Breast epithelium (tissue), 3 donors: ENCODE results near the gene FHAD1.

Experiments
- POLR2A ChIP-seq: fragments of 450-650 bp; IDR thresholded peaks from one replicate; pipeline ENCODE4 v1.6.1; 2016; ENCODE audit warnings: antibody characterized with exemption, mild to moderate bottlenecking, moderate library complexity
- TF ChIP-seq, protein P1 (sequence below), 3 donors: fragments of 450-650 bp; IDR thresholded peaks; one replicate each; pipeline ENCODE4 v1.5.1; 2016 to 2017; ENCODE audit warnings: antibody characterized with exemption in 3 of 3, mild to moderate bottlenecking in 3 of 3, moderate library complexity in 3 of 3

DNA sequence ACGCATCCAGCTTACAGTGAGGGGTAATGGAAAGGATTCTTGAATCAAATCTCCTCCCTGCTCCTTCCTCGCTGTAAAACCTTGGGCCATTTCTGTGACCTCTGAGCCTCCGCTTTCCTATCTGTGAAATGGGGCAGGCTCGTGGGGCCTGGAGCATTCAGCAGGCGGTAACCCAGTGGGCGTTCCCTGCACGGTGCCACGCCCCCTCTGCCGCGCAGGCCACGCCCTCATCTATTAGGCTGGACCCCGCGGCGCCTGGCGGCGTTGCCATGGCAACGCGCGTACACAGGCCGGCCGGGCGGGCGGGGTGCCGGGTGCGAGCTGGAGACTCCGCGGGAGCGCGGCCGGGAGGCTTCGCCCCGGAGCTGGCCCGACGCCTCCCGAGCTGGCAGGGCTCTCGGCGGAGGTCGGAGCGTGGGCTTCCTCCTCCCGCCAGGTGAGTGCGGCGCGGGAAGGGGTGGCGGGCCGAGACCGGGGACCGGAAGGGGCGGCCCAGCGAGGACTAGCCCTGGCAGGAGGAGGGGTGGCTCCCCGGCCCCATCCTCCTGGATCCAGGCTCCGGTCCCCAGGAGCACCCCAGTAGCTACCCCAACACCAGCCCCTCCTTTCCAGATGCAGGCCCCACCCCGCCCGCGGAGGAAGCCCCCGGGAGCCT, at the start of gene FHAD1:
- no peak for TF ChIP-seq POLR2A
- TF ChIP-seq, protein P1, sequence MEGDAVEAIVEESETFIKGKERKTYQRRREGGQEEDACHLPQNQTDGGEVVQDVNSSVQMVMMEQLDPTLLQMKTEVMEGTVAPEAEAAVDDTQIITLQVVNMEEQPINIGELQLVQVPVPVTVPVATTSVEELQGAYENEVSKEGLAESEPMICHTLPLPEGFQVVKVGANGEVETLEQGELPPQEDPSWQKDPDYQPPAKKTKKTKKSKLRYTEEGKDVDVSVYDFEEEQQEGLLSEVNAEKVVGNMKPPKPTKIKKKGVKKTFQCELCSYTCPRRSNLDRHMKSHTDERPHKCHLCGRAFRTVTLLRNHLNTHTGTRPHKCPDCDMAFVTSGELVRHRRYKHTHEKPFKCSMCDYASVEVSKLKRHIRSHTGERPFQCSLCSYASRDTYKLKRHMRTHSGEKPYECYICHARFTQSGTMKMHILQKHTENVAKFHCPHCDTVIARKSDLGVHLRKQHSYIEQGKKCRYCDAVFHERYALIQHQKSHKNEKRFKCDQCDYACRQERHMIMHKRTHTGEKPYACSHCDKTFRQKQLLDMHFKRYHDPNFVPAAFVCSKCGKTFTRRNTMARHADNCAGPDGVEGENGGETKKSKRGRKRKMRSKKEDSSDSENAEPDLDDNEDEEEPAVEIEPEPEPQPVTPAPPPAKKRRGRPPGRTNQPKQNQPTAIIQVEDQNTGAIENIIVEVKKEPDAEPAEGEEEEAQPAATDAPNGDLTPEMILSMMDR (IDR thresholded peaks at IDR 0.05): no peak
